ENCODE measurements around the gene FBXL7. TPM values are rescaled to one million over a fixed set of nuclear protein-coding genes. Genes with fewer than 3 reads are reported as not detected.

Gene FBXL7
- total RNA-seq, 1 donor from 2014 or later = 30.4 TPM

DNA sequence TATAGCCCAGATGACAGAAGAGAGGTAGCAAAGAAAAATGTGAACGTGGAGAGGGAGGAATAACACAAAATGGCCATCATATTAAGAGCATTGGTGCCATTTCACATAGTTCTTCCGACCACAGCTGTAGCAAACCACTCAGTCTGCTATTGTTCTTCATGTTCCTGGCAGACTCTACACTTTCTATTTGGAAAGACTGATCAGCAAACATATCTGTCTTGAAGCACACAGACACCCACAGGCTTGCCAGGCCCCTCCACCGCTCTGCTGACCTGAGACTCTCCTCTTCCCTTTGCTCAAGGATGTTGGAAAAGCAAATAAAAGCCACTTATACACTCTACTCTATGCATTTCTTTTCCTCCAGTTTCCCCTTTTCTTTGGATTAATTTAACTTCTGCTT lies 298.0 kb downstream of the FBXL7 start:
- Histone ChIP-seq H3K4me1 (peaks cover 0 to 3% of the 10 kb centered on the region in 2 donors), H3K27ac (no peak overlapping the region), H3K27me3 (no peaks in the 10 kb centered on the region)

DNA sequence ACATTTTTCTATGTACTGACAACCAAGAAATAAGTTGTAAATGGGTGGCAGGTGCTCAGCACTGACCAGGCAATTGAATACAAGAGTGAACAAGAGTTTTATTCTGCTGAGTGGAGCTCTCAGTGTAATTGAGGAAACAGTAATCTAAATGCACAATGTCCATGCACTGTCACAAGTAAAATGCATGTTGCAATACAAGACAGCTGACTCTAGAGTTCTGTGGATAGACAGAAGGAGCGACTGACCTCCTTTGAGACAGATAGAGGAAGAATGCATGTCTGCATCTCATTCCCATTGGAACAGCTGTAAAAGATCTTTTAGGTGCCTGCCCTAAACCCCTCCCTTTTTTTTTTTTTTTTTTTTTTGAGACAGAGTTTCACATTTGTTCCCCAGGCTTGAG lies 299.0 kb downstream of the FBXL7 start:
- TF ChIP-seq, protein P1, sequence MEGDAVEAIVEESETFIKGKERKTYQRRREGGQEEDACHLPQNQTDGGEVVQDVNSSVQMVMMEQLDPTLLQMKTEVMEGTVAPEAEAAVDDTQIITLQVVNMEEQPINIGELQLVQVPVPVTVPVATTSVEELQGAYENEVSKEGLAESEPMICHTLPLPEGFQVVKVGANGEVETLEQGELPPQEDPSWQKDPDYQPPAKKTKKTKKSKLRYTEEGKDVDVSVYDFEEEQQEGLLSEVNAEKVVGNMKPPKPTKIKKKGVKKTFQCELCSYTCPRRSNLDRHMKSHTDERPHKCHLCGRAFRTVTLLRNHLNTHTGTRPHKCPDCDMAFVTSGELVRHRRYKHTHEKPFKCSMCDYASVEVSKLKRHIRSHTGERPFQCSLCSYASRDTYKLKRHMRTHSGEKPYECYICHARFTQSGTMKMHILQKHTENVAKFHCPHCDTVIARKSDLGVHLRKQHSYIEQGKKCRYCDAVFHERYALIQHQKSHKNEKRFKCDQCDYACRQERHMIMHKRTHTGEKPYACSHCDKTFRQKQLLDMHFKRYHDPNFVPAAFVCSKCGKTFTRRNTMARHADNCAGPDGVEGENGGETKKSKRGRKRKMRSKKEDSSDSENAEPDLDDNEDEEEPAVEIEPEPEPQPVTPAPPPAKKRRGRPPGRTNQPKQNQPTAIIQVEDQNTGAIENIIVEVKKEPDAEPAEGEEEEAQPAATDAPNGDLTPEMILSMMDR (IDR thresholded peaks at IDR 0.05) = no peak
- DNase-seq (ENCODE audit: low spot score in 2 of 2) = no peak
- Histone ChIP-seq H3K27me3 (no peaks in the 10 kb centered on the region), H3K36me3 (no peaks in the 10 kb centered on the region), H3K4me3 (no peak overlapping the region), H3K4me1 (peaks cover 0 to 3% of the 10 kb centered on the region in 2 donors), H3K27ac (no peak overlapping the region), H3K9me3 (no peaks in the 10 kb centered on the region)
- intact Hi-C loops (cut with DNase I) = loop anchor here (10.0 kb wide), 1 partner anchor 414 kb away; no protein-coding TSS in a partner anchor

More for the DNA sequence above, 298.0 kb downstream of the FBXL7 start:
- H3K36me3 ChIP-seq = no peaks in the 10 kb centered on the region
- intact Hi-C loops (cut with DNase I) = loop anchor here (10.0 kb wide), 1 partner anchor 413 kb away; no protein-coding TSS in a partner anchor
- TF ChIP-seq, protein P1 (IDR thresholded peaks at IDR 0.05) = no peak
- no peak for DNase-seq (ENCODE audit: low spot score in 2 of 2)
- H3K4me3 ChIP-seq = no peak overlapping the region
- no peaks in the 10 kb centered on the region for H3K9me3 ChIP-seq

DNA sequence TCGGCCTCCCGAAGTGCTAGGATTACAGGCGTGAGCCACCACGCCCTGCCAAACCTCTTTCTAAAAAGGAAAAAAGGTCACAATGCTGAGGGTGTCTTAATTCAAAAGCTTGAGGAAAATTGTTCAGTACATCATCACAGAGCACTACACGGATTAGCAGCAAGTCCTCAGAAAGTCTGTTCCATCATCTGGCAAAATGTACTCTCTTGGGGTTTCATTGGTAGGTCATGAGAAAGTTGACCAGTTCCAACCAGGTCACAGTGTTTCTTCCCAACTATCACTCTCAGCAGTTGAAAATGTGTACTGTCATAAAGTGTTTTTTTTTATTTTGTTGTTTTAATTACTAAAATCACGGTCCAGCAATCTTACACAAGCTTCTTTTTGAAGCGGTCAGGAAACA lies 299.6 kb downstream of the FBXL7 start:
- Histone ChIP-seq H3K36me3 (no peaks in the 10 kb centered on the region), H3K9me3 (no peaks in the 10 kb centered on the region), H3K27ac (no peak overlapping the region), H3K27me3 (no peaks in the 10 kb centered on the region), H3K4me1 (peaks cover 0 to under 1% of the 10 kb centered on the region in 2 donors), H3K4me3 (no peak overlapping the region)
- no peak for DNase-seq (ENCODE audit: low spot score in 2 of 2)
- TF ChIP-seq, protein P1 (IDR thresholded peaks at IDR 0.05) = no peak
- intact Hi-C loops (cut with DNase I) = loop anchor here (10.0 kb wide), 1 partner anchor 415 kb away; no protein-coding TSS in a partner anchor

DNA sequence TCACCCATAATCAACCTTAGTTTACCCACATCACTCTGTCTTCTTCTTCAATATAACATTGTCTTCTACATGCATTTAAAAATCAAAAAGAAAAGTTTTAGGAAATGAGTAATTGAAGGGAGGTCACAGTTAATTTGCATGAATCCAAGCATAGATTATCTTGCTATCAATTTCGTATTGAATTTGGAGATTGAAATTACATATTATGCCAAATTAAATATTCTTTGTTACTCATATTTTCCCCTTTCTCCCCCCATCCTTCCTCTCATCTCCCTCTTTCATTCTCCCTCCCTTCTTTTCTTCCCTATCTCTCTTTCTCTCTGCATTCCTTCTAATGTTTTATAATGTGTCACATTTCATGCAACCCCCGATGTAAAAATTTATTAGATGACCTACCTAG lies 303.3 kb downstream of the FBXL7 start:
- Histone ChIP-seq H3K4me3 (no peak overlapping the region), H3K9me3 (no peaks in the 10 kb centered on the region), H3K36me3 (no peaks in the 10 kb centered on the region), H3K27ac (no peak overlapping the region), H3K27me3 (no peaks in the 10 kb centered on the region), H3K4me1 (no peaks in the 10 kb centered on the region)
- no peak for DNase-seq (ENCODE audit: low spot score in 2 of 2)
- TF ChIP-seq, protein P1 (IDR thresholded peaks at IDR 0.05) = no peak
- intact Hi-C loops (cut with DNase I) = no loop called here

DNA sequence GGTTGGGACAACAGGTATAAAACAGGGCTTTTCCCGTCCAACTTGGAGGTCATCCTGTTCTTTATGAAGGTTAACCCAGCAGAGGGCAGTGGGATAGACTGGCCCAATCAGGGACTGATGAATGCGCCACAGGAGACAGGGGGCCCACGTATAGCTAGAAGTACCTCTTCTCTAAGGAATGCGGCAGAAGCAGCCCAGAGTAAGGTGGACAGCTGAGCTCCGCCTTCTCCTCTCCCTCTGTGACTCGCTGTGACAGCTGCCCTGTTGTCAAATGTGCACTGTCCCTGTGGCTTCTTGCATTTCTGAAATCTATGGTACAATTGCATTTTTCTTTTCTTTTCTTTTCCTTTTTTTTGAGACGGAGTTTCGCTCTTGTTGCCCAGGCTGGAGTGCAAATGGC lies 306.6 kb downstream of the FBXL7 start:
- Histone ChIP-seq H3K4me1 (no peaks in the 10 kb centered on the region), H3K27ac (no peak overlapping the region), H3K27me3 (no peaks in the 10 kb centered on the region), H3K4me3 (no peak overlapping the region), H3K36me3 (no peaks in the 10 kb centered on the region), H3K9me3 (no peaks in the 10 kb centered on the region)
- intact Hi-C loops (cut with DNase I) = no loop called here
- TF ChIP-seq, protein P1 (IDR thresholded peaks at IDR 0.05) = no peak
- no peak for DNase-seq (ENCODE audit: low spot score in 2 of 2)

DNA sequence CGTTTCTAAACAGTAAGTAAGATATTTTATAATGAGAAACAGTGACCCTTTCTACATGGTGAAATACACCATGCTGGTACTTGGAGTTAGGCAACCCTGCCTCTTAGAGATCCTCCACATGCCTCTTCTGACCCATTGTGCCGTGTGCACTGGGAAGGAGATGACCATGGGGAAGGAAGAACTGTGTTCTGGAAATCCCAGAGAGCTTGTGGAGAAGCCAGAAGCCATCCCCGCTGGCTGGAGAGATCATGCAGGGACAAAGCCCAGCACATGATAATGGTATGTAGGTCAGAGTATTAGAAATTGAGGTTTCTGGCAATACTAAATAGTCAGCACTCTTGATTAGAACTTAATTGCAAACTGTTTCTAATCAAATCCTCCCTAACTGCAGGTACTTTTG lies 307.3 kb downstream of the FBXL7 start:
- Histone ChIP-seq H3K4me1 (no peaks in the 10 kb centered on the region), H3K4me3 (no peak overlapping the region), H3K27me3 (no peaks in the 10 kb centered on the region), H3K9me3 (no peaks in the 10 kb centered on the region), H3K27ac (no peak overlapping the region), H3K36me3 (no peaks in the 10 kb centered on the region)
- TF ChIP-seq, protein P1 (IDR thresholded peaks at IDR 0.05) = no peak
- intact Hi-C loops (cut with DNase I) = no loop called here
- no peak for DNase-seq (ENCODE audit: low spot score in 2 of 2)

All from ascending aorta (tissue), 2 donors.